SU-DHL-6 (cell line): ENCODE data around the gene UQCR11.

ENCODE experiments used
- H2AFZ ChIP-seq: fragments of 200-600 bp; sonication (generic); 2 replicates; pipeline ENCODE4 v1.6.1; 2014; ENCODE audit warnings: low read depth, mild to moderate bottlenecking, moderate library complexity, mixed read lengths, antibody characterized with exemption, low read length; ENCODE audit not compliant: severe bottlenecking
- H3F3A ChIP-seq: fragments of 200-600 bp; shearing (Covaris generic); 2 replicates; pipeline ENCODE4 v1.6.0; 2016; ENCODE audit warnings: antibody characterized with exemption, mild to moderate bottlenecking; ENCODE audit not compliant: insufficient read depth
- H3K27ac ChIP-seq: fragments of 200-600 bp; sonication (generic); 2 replicates; pipeline ENCODE4 v1.5.1; 2016; ENCODE audit warnings: low read depth, mild to moderate bottlenecking, low read length, moderate library complexity, mixed read lengths
- H3K27me3 ChIP-seq: fragments of 200-600 bp; sonication (generic), shearing (Covaris generic); 2 replicates; pipeline ENCODE4 v1.6.0; 2014; ENCODE audit warnings: mild to moderate bottlenecking, low read length
- H3K36me3 ChIP-seq: fragments of 200-600 bp; sonication (generic); 2 replicates; pipeline ENCODE4 v1.6.1; 2014; ENCODE audit warnings: mild to moderate bottlenecking, low read length, mixed read lengths
- H3K4me2 ChIP-seq: fragments of 300-600, 200-600 bp; shearing (Covaris generic), sonication (generic); 2 replicates; pipeline ENCODE4 v1.6.0; 2014; ENCODE audit warnings: low read length, low read depth, mild to moderate bottlenecking; ENCODE audit not compliant: poor library complexity, severe bottlenecking
- H3K4me3 ChIP-seq: fragments of 200-600 bp; sonication (generic); 2 replicates; pipeline ENCODE4 v1.5.1; 2014; ENCODE audit warnings: antibody characterized with exemption, low read length, mild to moderate bottlenecking, mixed read lengths; ENCODE audit not compliant: insufficient read depth, poor library complexity, severe bottlenecking
- H3K79me2 ChIP-seq: fragments of 200-600 bp; sonication (generic); 2 replicates; pipeline ENCODE4 v1.6.1; 2014; ENCODE audit warnings: mild to moderate bottlenecking, low read length, moderate library complexity; ENCODE audit not compliant: insufficient read depth
- H3K9ac ChIP-seq: fragments of 200-600 bp; sonication (generic); 2 replicates; pipeline ENCODE4 v1.7.0; 2014; ENCODE audit warnings: mild to moderate bottlenecking, low read length
- H3K9me2 ChIP-seq: fragments of 200-600 bp; sonication (generic); replicated peaks from 2 replicates; pipeline ENCODE4 v1.6.1; 2014; ENCODE audit warnings: low read length; ENCODE audit not compliant: insufficient read depth
- H3K9me3 ChIP-seq: fragments of 200-600 bp; sonication (generic); 2 replicates; pipeline ENCODE4 v1.6.1; 2014; ENCODE audit warnings: low read length, mixed read lengths; ENCODE audit not compliant: insufficient read depth
- H4K20me1 ChIP-seq: fragments of 200-600 bp; sonication (generic); 2 replicates; pipeline ENCODE4 v1.6.1; 2014; ENCODE audit warnings: low read depth, mild to moderate bottlenecking, antibody characterized with exemption, low read length, moderate library complexity, mixed read lengths
- EZH2phosphoT487 ChIP-seq: fragments of 200-600 bp; sonication (generic), shearing (Covaris generic); conservative IDR thresholded peaks from 2 replicates; pipeline ENCODE4 v1.6.1; 2018; ENCODE audit warnings: mild to moderate bottlenecking, antibody characterized with exemption, low read length, moderate library complexity, mixed read lengths
- TF ChIP-seq, protein P1 (sequence below): fragments of 200-600 bp; sonication (generic); IDR thresholded peaks from one replicate; pipeline ENCODE4 v1.5.1; 2017; ENCODE audit warnings: antibody characterized with exemption, mild to moderate bottlenecking, low read length, moderate library complexity; ENCODE audit not compliant: insufficient read depth, poor library complexity, severe bottlenecking

UQCR11 gene

DNA sequence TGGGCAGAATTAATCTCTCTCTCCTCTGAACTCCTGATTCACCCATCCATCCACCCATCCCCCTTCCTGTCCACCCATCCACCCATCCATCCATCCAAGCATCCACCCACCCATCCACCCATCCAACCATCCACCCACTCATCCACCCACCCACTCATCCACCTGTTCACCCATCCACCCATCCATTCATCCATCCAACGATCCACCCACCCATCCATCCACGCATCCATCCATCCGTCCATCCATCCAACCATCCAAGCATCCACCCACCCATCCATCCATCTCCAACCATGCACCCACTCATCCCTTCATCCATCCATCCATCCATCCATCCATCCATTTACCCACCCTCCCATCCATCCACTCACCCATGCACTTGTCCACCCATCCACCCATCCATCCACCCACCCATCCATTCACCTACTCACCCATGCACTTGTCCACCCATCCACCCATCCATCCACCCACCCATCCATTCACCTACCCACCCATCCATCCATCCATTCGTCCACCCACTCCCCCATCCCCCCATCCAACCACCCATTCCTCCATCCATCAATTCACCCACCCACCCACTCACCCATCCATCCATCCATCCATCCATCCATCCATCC is 55.8 kb downstream of the UQCR11 start:
- H3K36me3 ChIP-seq: no peaks in the 10 kb centered on the region
- no peak overlapping the region for H3K27ac ChIP-seq
- no peak overlapping the region for H3K4me2 ChIP-seq
- no peaks in the 10 kb centered on the region for H3K9me3 ChIP-seq
- H4K20me1 ChIP-seq: no peaks in the 10 kb centered on the region
- TF ChIP-seq, protein P1, sequence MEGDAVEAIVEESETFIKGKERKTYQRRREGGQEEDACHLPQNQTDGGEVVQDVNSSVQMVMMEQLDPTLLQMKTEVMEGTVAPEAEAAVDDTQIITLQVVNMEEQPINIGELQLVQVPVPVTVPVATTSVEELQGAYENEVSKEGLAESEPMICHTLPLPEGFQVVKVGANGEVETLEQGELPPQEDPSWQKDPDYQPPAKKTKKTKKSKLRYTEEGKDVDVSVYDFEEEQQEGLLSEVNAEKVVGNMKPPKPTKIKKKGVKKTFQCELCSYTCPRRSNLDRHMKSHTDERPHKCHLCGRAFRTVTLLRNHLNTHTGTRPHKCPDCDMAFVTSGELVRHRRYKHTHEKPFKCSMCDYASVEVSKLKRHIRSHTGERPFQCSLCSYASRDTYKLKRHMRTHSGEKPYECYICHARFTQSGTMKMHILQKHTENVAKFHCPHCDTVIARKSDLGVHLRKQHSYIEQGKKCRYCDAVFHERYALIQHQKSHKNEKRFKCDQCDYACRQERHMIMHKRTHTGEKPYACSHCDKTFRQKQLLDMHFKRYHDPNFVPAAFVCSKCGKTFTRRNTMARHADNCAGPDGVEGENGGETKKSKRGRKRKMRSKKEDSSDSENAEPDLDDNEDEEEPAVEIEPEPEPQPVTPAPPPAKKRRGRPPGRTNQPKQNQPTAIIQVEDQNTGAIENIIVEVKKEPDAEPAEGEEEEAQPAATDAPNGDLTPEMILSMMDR: no peak
- no peak for TF ChIP-seq EZH2phosphoT487
- no peaks in the 10 kb centered on the region for H3K9me2 ChIP-seq
- no peak overlapping the region for H3K9ac ChIP-seq
- no peaks in the 10 kb centered on the region for H3K27me3 ChIP-seq
- H3K4me3 ChIP-seq: no peak overlapping the region
- H3K79me2 ChIP-seq: no peaks in the 10 kb centered on the region
- no peak overlapping the region for H2AFZ ChIP-seq
- H3F3A ChIP-seq: no peaks in the 10 kb centered on the region
